HepG2 (cell line): ENCODE results near the gene SLC2A2. TPM values are rescaled to one million over a fixed set of nuclear protein-coding genes. Genes with fewer than 3 reads are reported as not detected.

Experiments
- AFF4 ChIP-seq: sonication (generic); formaldehyde crosslinking; IDR thresholded peaks from 2 replicates; pipeline ENCODE4 v1.4.0; 2020; ENCODE audit warnings: missing genetic modification reagents
- FOXJ3 ChIP-seq: sonication (generic); formaldehyde crosslinking; IDR thresholded peaks from 2 replicates; pipeline ENCODE4 v1.4.0; 2020; ENCODE audit warnings: missing genetic modification reagents, mild to moderate bottlenecking, borderline replicate concordance
- FOXP1 ChIP-seq, 2 experiments: fragments of 450-650 bp in 1 of 2; IDR thresholded peaks; 2 replicates each; pipeline ENCODE4 v1.6.1; 2017 to 2018; ENCODE audit warnings: antibody characterized with exemption in 1 of 2
- KDM4B ChIP-seq: sonication (generic); formaldehyde crosslinking; IDR thresholded peaks from 2 replicates; pipeline ENCODE4 v1.4.0; 2020; ENCODE audit warnings: missing genetic modification reagents
- KDM6A ChIP-seq: IDR thresholded peaks from 2 replicates; pipeline ENCODE4 v1.6.1; 2016; ENCODE audit warnings: low read depth
- MBNL3 ChIP-seq: fragments of 250-450 bp; sonication (Bioruptor Pico); conservative IDR thresholded peaks from 2 replicates; pipeline ENCODE4 v1.8.0; 2022; ENCODE audit warnings: mild to moderate bottlenecking, inconsistent platforms
- NR3C1 ChIP-seq: sonication (generic); formaldehyde crosslinking; IDR thresholded peaks from 2 replicates; pipeline ENCODE4 v1.4.0; 2020; ENCODE audit warnings: missing genetic modification reagents
- SKI ChIP-seq: fragments of 450-650 bp; IDR thresholded peaks from one replicate; pipeline ENCODE4 v1.6.1; 2018; ENCODE audit warnings: mild to moderate bottlenecking; ENCODE audit not compliant: partially characterized antibody
- STAT5B ChIP-seq: sonication (generic); formaldehyde crosslinking; IDR thresholded peaks from 2 replicates; pipeline ENCODE4 v1.4.0; 2020; ENCODE audit warnings: missing genetic modification reagents
- TBP ChIP-seq: sonication (generic); formaldehyde crosslinking; IDR thresholded peaks from 2 replicates; pipeline ENCODE4 v1.5.0; 2020; ENCODE audit warnings: missing genetic modification reagents
- TERF1 ChIP-seq: sonication (generic); formaldehyde crosslinking; IDR thresholded peaks from 2 replicates; pipeline ENCODE4 v1.8.0; 2022; ENCODE audit warnings: mild to moderate bottlenecking, missing genetic modification reagents, moderate library complexity
- YEATS4 ChIP-seq: sonication (generic); formaldehyde crosslinking; IDR thresholded peaks from 2 replicates; pipeline ENCODE4 v1.4.0; 2020; ENCODE audit warnings: missing genetic modification reagents, borderline replicate concordance
- ZFP41 ChIP-seq: sonication (generic); formaldehyde crosslinking; IDR thresholded peaks from 2 replicates; pipeline ENCODE4 v1.4.0; 2020; ENCODE audit warnings: mild to moderate bottlenecking, missing genetic modification reagents, borderline replicate concordance
- ZNF460 ChIP-seq: sonication (generic); formaldehyde crosslinking; IDR thresholded peaks from 2 replicates; pipeline ENCODE4 v1.5.1; 2020; ENCODE audit warnings: missing genetic modification reagents, mild to moderate bottlenecking, borderline replicate concordance
- ZNF556 ChIP-seq: sonication (generic); formaldehyde crosslinking; IDR thresholded peaks from 2 replicates; pipeline ENCODE4 v1.4.0; 2020; ENCODE audit warnings: mild to moderate bottlenecking, missing genetic modification reagents, borderline replicate concordance
- ZNF558 ChIP-seq: sonication (generic); formaldehyde crosslinking; IDR thresholded peaks from 2 replicates; pipeline ENCODE4 v1.9.0; 2022; ENCODE audit warnings: mild to moderate bottlenecking, missing genetic modification reagents, borderline replicate concordance
- ZNF772 ChIP-seq: sonication (generic); formaldehyde crosslinking; IDR thresholded peaks from 2 replicates; pipeline ENCODE4 v1.5.0; 2020; ENCODE audit warnings: mild to moderate bottlenecking, missing genetic modification reagents
- ZNF782 ChIP-seq: sonication (generic); formaldehyde crosslinking; IDR thresholded peaks from 2 replicates; pipeline ENCODE4 v1.4.0; 2020; ENCODE audit warnings: missing genetic modification reagents, mild to moderate bottlenecking, borderline replicate concordance
- ZNF784 ChIP-seq: sonication (generic); formaldehyde crosslinking; IDR thresholded peaks from 2 replicates; pipeline ENCODE4 v1.5.1; 2020; ENCODE audit warnings: missing genetic modification reagents, mild to moderate bottlenecking, borderline replicate concordance
- ZNF879 ChIP-seq: sonication (generic); formaldehyde crosslinking; IDR thresholded peaks from 2 replicates; pipeline ENCODE4 v1.8.1; 2023; ENCODE audit warnings: missing genetic modification reagents
- polyA plus RNA-seq, 8 experiments: library from polyadenylated mRNA; depleted of rRNA in 3 of 8; stranded (reverse) in 7 of 8; unstranded in 1 of 8; fragments of >200 nt; fragmentation: Illumina TruSeq in 4 of 8; extraction: Trizol in 4 of 8; gene quantifications; 2 replicates each; pipeline versions ENCODE4 v1.2.1 to v1.2.3, GENCODE V29; 2011 to 2016; ENCODE audit warnings: low read depth in 4 of 8, missing spikeins in 1 of 8, mixed read lengths in 1 of 8; ENCODE audit not compliant: insufficient read depth in 1 of 8
- total RNA-seq, 5 experiments: library from RNA; depleted of rRNA; stranded (reverse); fragments of >200 nt; fragmentation: Illumina TruSeq; extraction: Trizol; gene quantifications; 2 replicates each; pipeline ENCODE4 v1.2.3, GENCODE V29; 2016; ENCODE audit warnings: low read depth in 1 of 5

SLC2A2 gene
- total and polyA plus RNA-seq, 2 of the 13 experiments (the other 11 are each of a cell fraction or from before 2014, with no cell fraction given) = 19.5 to 23.2 TPM

GRCh38 chr3:171044835-171045793, 18.6 kb upstream of the SLC2A2 start (continued):
- no peak for TF ChIP-seq TBP (CRISPR knock-in tag)
- TF ChIP-seq ZNF772 (CRISPR knock-in tag) = peak; percentile 87; the same call in 1 of the 2 replicates
- peak; percentile 97 for TF ChIP-seq KDM6A (CRISPR knock-in tag)
- TF ChIP-seq STAT5B (CRISPR knock-in tag) = peak; percentile 68; the same call in 1 of the 2 replicates
- peak; percentile 100 for TF ChIP-seq FOXJ3 (CRISPR knock-in tag)
- TF ChIP-seq ZNF782 = no peak
- TF ChIP-seq ZNF879 (CRISPR knock-in tag) = 0 out of 2 replicates have a peak, but pooled peaks have one; percentile 54
- no peak for TF ChIP-seq NR3C1
- TF ChIP-seq SKI = peak; percentile 93
- TF ChIP-seq AFF4 = peak; percentile 81; the same call in 1 of the 2 replicates
- peak; percentile 49; the same call in 1 of the 2 replicates for TF ChIP-seq ZNF460 (CRISPR knock-in tag)
- TF ChIP-seq ZFP41 (CRISPR knock-in tag) = no peak
- TF ChIP-seq KDM4B (CRISPR knock-in tag) = peak; percentile 99
- TF ChIP-seq ZNF556 (CRISPR knock-in tag) = no peak; the same call in 1 of the 2 replicates
- TF ChIP-seq ZNF784 = no peak
- TF ChIP-seq TERF1 (CRISPR knock-in tag) = no peak
- no peak for TF ChIP-seq MBNL3 (CRISPR knock-in tag)
- TF ChIP-seq FOXP1 (IDR thresholded peaks at IDR 0.05) = peak; percentile 99
- peak; percentile 99 for TF ChIP-seq FOXP1 (CRISPR knock-in tag; IDR thresholded peaks at IDR 0.05)
- TF ChIP-seq ZNF558 = 0 out of 2 replicates have a peak, but pooled peaks have one; percentile 83
- peak; percentile 68; the same call in 1 of the 2 replicates for TF ChIP-seq YEATS4 (CRISPR knock-in tag)
